ENCODE data around the gene NFIX.

NFIX gene

DNA sequence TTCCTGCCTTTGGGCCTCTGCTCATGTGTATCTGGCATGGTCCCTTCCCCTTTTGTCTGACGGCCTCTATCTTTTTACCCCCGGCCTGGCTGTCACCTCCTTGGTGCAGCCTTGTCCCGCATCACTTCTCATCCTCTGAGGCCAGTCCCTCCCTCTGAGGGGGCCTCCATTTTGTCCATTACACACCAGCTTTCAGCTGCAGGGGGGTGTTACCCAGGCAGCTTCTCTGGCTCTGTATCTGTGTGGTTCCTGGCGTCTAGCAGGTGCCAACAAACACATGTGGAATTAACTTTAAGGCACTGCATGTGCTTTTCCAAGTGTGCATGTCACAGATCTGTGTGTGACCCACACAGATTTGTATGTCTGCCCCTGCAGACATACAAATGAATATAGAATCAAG, 55.0 kb downstream of the NFIX start:
- H3K4me1 ChIP-seq (ENCODE audit: insufficient read depth, low read length): peaks cover 16% of the 10 kb centered on the region
- H2AFZ ChIP-seq (ENCODE audit: low read depth, low read length): no peak overlapping the region
- no peak for TF ChIP-seq EZH2 (IDR thresholded peaks at IDR 0.05; ENCODE audit: borderline replicate concordance, low read depth, low read length, severe bottlenecking)
- TF ChIP-seq, protein P1, sequence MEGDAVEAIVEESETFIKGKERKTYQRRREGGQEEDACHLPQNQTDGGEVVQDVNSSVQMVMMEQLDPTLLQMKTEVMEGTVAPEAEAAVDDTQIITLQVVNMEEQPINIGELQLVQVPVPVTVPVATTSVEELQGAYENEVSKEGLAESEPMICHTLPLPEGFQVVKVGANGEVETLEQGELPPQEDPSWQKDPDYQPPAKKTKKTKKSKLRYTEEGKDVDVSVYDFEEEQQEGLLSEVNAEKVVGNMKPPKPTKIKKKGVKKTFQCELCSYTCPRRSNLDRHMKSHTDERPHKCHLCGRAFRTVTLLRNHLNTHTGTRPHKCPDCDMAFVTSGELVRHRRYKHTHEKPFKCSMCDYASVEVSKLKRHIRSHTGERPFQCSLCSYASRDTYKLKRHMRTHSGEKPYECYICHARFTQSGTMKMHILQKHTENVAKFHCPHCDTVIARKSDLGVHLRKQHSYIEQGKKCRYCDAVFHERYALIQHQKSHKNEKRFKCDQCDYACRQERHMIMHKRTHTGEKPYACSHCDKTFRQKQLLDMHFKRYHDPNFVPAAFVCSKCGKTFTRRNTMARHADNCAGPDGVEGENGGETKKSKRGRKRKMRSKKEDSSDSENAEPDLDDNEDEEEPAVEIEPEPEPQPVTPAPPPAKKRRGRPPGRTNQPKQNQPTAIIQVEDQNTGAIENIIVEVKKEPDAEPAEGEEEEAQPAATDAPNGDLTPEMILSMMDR (IDR thresholded peaks at IDR 0.05; ENCODE audit: borderline replicate concordance, extremely low read depth, low read length, poor library complexity, severe bottlenecking): no peak
- peaks cover 27% of the 10 kb centered on the region for H4K20me1 ChIP-seq (ENCODE audit: insufficient read depth, low read length)
- ATAC-seq (ENCODE audit: insufficient read depth, low read depth) (no peak), DNase-seq (no peak)
- H3K9me3 ChIP-seq (ENCODE audit: insufficient read depth, low read length, severe bottlenecking): no peaks in the 10 kb centered on the region
- H3K36me3 ChIP-seq (ENCODE audit: insufficient read depth, low read length): no peaks in the 10 kb centered on the region
- no peaks in the 10 kb centered on the region for H3K27me3 ChIP-seq (ENCODE audit: insufficient read depth, low read length, poor library complexity)
- H3K27ac ChIP-seq (ENCODE audit: low read length): no peak overlapping the region
- no peak overlapping the region for H3K9ac ChIP-seq (ENCODE audit: low read depth, low read length)
- H3K4me3 ChIP-seq (ENCODE audit: low read depth in 1 of 2, low read length in 2 of 2): no peak overlapping the region
- H3K79me2 ChIP-seq (ENCODE audit: insufficient read depth, low read length): no peaks in the 10 kb centered on the region
- no peak overlapping the region for H3K4me2 ChIP-seq (ENCODE audit: insufficient read depth, low read length)

DNA sequence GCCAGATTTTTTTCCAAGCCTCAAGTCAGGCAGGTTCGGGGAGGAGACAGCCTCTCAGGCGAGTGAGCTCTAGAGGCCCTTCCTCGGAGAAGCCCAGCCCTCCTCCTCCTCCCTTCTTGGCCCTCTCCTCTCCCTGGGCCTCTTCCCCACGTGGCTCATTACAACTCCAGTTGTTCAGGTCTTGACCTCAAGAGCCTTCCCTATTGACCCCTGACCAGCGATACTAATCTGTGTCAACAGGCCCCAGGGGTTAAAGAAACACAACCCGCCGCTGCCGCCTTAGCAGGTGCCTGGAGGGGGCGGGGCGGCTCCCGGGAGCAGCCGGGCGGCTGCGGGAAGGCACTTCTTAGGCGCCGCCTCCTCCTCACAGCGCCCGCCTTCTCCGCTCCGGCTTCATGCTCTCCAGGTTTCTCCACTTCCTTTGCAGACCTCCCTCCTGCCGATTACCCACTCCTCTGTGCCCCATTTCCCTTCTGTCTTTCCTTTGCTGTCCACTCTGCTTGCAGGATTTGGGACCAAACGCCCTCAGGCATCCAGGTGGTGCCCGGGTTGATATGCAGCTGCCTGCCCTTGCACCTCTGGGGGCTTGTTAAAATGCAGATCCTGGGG, 56.4 kb downstream of the NFIX start:
- no peaks in the 10 kb centered on the region for H3K79me2 ChIP-seq (ENCODE audit: insufficient read depth, low read length)
- peaks cover 25% of the 10 kb centered on the region for H4K20me1 ChIP-seq (ENCODE audit: insufficient read depth, low read length)
- peak overlapping the region; percentile 61 for H3K4me2 ChIP-seq (ENCODE audit: insufficient read depth, low read length)
- TF ChIP-seq, protein P1 (IDR thresholded peaks at IDR 0.05; ENCODE audit: borderline replicate concordance, extremely low read depth, low read length, poor library complexity, severe bottlenecking): no peak
- TF ChIP-seq EZH2 (IDR thresholded peaks at IDR 0.05; ENCODE audit: borderline replicate concordance, low read depth, low read length, severe bottlenecking): no peak
- no peak overlapping the region for H3K27ac ChIP-seq (ENCODE audit: low read length)
- DNase-seq (peak; percentile 69), ATAC-seq (ENCODE audit: insufficient read depth, low read depth) (peak; percentile 91)
- no peaks in the 10 kb centered on the region for H3K9me3 ChIP-seq (ENCODE audit: insufficient read depth, low read length, severe bottlenecking)
- peaks cover 16% of the 10 kb centered on the region for H3K4me1 ChIP-seq (ENCODE audit: insufficient read depth, low read length)
- no peaks in the 10 kb centered on the region for H3K27me3 ChIP-seq (ENCODE audit: insufficient read depth, low read length, poor library complexity)
- H3K4me3 ChIP-seq (ENCODE audit: low read depth in 1 of 2, low read length in 2 of 2): peak overlapping the region in 1 of 2 experiments; percentile 38; a peak in 2 of 4 replicates
- peak overlapping the region; percentile 30 for H3K9ac ChIP-seq (ENCODE audit: low read depth, low read length)
- H3K36me3 ChIP-seq (ENCODE audit: insufficient read depth, low read length): no peaks in the 10 kb centered on the region
- peak overlapping the region; percentile 61; the same call in 1 of the 2 replicates for H2AFZ ChIP-seq (ENCODE audit: low read depth, low read length)

DNA sequence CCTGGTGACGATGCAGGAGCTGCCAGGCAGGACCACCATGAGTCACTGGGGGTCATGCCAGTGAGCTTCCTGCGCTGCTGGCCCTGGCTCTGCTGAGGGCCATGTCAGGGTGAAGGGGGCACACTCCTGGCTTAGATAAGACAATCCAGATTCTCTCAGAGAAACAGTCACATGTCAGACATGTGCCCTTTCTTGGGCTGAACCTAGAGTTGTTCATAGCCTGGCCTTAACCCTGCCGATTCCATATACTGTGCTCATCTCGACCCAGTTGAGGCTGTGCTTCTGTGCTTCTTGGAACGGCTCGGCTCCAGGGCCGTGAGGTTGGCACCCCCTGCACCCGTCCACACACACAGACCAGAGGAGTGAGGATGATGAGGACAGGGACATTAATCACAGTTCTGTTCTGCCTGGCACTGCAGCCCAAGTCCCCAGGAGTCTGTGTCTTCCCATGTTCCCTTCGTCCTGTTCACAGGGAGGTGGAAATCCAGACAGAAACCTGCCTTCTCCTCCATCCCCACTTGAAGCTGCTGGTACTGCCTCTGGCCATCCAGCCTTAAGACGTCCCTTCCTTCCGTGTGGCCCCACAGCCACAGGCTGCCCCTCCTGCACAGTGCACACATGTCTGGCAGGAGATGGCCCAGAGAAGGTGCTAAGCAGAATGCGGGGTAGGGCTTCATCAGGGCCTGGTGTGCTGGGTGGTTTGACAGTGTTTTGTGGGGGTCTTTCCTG, 57.3 kb downstream of the NFIX start:
- Histone ChIP-seq H3K4me1 (ENCODE audit: insufficient read depth, low read length) (peaks cover 16% of the 10 kb centered on the region), H3K79me2 (ENCODE audit: insufficient read depth, low read length) (no peaks in the 10 kb centered on the region), H3K36me3 (ENCODE audit: insufficient read depth, low read length) (no peaks in the 10 kb centered on the region), H3K9ac (ENCODE audit: low read depth, low read length) (no peak overlapping the region), H3K4me2 (ENCODE audit: insufficient read depth, low read length) (peak overlapping the region; percentile 61; the same call in 1 of the 2 replicates), H2AFZ (ENCODE audit: low read depth, low read length) (no peak overlapping the region), H4K20me1 (ENCODE audit: insufficient read depth, low read length) (peaks cover 30% of the 10 kb centered on the region), H3K27me3 (ENCODE audit: insufficient read depth, low read length, poor library complexity) (no peaks in the 10 kb centered on the region), H3K4me3 (ENCODE audit: low read depth in 1 of 2, low read length in 2 of 2) (no peak overlapping the region), H3K27ac (ENCODE audit: low read length) (no peak overlapping the region), H3K9me3 (ENCODE audit: insufficient read depth, low read length, severe bottlenecking) (no peaks in the 10 kb centered on the region)
- TF ChIP-seq, protein P1 (IDR thresholded peaks at IDR 0.05; ENCODE audit: borderline replicate concordance, extremely low read depth, low read length, poor library complexity, severe bottlenecking): no peak
- no peak for TF ChIP-seq EZH2 (IDR thresholded peaks at IDR 0.05; ENCODE audit: borderline replicate concordance, low read depth, low read length, severe bottlenecking)
- DNase-seq: no peak
- no peak for ATAC-seq (ENCODE audit: insufficient read depth, low read depth)
